K562 (cell line): ENCODE measurements around the gene SLC45A3. TPM values are rescaled to one million over a fixed set of nuclear protein-coding genes. Genes with fewer than 3 reads are reported as not detected.

Source experiments
- ATAC-seq: fragments of 200-7000 bp; cut with Tn5 transposase; 3 replicates; pipeline ENCODE4 v1.9.1; 2020; ENCODE audit warnings: moderate library complexity
- BruUV-seq: library from RNA; stranded (reverse); fragments of 400-500 nt; replicated peaks from 2 replicates; lab custom pipeline; 2021; lab: Mats Ljungman, UMichigan
- CTCF ChIA-PET: fragments of 300-600 bp; formaldehyde crosslinking; extraction: SDS; loops from one replicate; lab custom pipeline; 2021; ENCODE audit warnings: low intra/inter-chr PET ratio; lab: Yijun Ruan, JAX
- POLR2A ChIA-PET: fragments of 300-600, 350-650 bp; sonication (Branson Sonifier 250); formaldehyde crosslinking; extraction: SDS; loops from one replicate; lab custom pipeline; 2021; ENCODE audit warnings: antibody characterized with exemption, inconsistent platforms; lab: Yijun Ruan, JAX
- DNase-seq, 4 experiments: peaks; one replicate each; pipeline versions ENCODE4 v3.0.0 to v3.0.0-alpha.2; 2011 to 2018; ENCODE audit warnings: low spot score in 3 of 4, mixed read lengths in 3 of 4; ENCODE audit errors: extremely low read depth in 1 of 4
- FAIRE-seq: peaks from 2 replicates; lab custom pipeline; 2011; peaks lifted over from hg19 to GRCh38; lab: Jason Lieb, UNC
- H2AFZ ChIP-seq: 2 replicates; pipeline ENCODE4 v1.6.0; 2011; ENCODE audit warnings: low read depth, low read length, control low read depth, inconsistent platforms
- H3K27ac ChIP-seq: fragments of 200-600 bp; 3 replicates; pipeline ENCODE4 v1.8.0; 2011; ENCODE audit warnings: low read depth, mild to moderate bottlenecking, control low read depth, inconsistent platforms, low read length, moderate library complexity, mixed read lengths; ENCODE audit errors: extremely low read depth
- H3K27me3 ChIP-seq, 2 experiments: fragments of 300-600 bp in 1 of 2; 2 replicates in 1 of 2; 3 replicates in 1 of 2; pipeline versions ENCODE4 v1.6.0 to v1.8.0; 2011; ENCODE audit warnings: inconsistent platforms in 2 of 2, low read length in 2 of 2, mild to moderate bottlenecking in 1 of 2, mixed read lengths in 1 of 2, moderate library complexity in 1 of 2; ENCODE audit not compliant: control insufficient read depth in 2 of 2, insufficient read depth in 2 of 2
- H3K36me3 ChIP-seq: fragments of 300-600 bp; 3 replicates; pipeline ENCODE4 v1.8.0; 2011; ENCODE audit warnings: mild to moderate bottlenecking, low read length, inconsistent platforms; ENCODE audit not compliant: control insufficient read depth, insufficient read depth
- H3K4me1 ChIP-seq, 2 experiments: fragments of 200-600 bp in 1 of 2; replicated peaks in 1 of 2; 2 replicates in 1 of 2; 3 replicates in 1 of 2; pipeline versions ENCODE4 v1.5.1 to v1.8.0; 2011; ENCODE audit warnings: inconsistent platforms in 2 of 2, low read length in 2 of 2, mild to moderate bottlenecking in 1 of 2, mixed read lengths in 1 of 2, moderate library complexity in 1 of 2; ENCODE audit not compliant: control insufficient read depth in 2 of 2, insufficient read depth in 2 of 2
- H3K4me2 ChIP-seq: 2 replicates; pipeline ENCODE4 v1.6.1; 2011; ENCODE audit warnings: low read length, control low read depth, inconsistent platforms, mixed read lengths; ENCODE audit not compliant: insufficient read depth
- H3K4me3 ChIP-seq: fragments of 200-600 bp; sonication (generic), shearing (Covaris generic); 2 replicates; pipeline ENCODE4 v1.5.1; 2016; ENCODE audit warnings: control low read depth, inconsistent platforms
- H3K79me2 ChIP-seq: fragments of 200-600 bp; 3 replicates; pipeline ENCODE4 v1.8.0; 2011; ENCODE audit warnings: low read length, inconsistent platforms; ENCODE audit not compliant: control insufficient read depth, insufficient read depth
- H3K9ac ChIP-seq, 2 experiments: 2 replicates each; pipeline versions ENCODE4 v1.6.0 to v1.6.1; 2011; ENCODE audit warnings: low read depth in 2 of 2, low read length in 2 of 2, control low read depth in 1 of 2, inconsistent platforms in 1 of 2, mild to moderate bottlenecking in 1 of 2, mixed read lengths in 1 of 2; ENCODE audit not compliant: insufficient read depth in 1 of 2
- H3K9me1 ChIP-seq: one replicate; pipeline ENCODE4 v1.6.0; 2011; ENCODE audit warnings: inconsistent platforms, mild to moderate bottlenecking, low read length, moderate library complexity; ENCODE audit not compliant: control insufficient read depth, insufficient read depth
- H3K9me3 ChIP-seq: replicated peaks from 2 replicates; pipeline ENCODE4 v1.5.1; 2011; ENCODE audit warnings: low read depth, low read length, inconsistent platforms; ENCODE audit not compliant: control insufficient read depth, insufficient read depth
- H4K20me1 ChIP-seq: replicated peaks from 2 replicates; pipeline ENCODE4 v1.6.1; 2011; ENCODE audit warnings: low read length, inconsistent platforms, mixed read lengths; ENCODE audit not compliant: control insufficient read depth, insufficient read depth
- ARID2 ChIP-seq: fragments of 450-650 bp; IDR thresholded peaks from 2 replicates; pipeline ENCODE4 v1.6.1; 2017; ENCODE audit warnings: antibody characterized with exemption, mild to moderate bottlenecking
- HMG20A ChIP-seq: fragments of 450-650 bp; formaldehyde crosslinking; conservative IDR thresholded peaks from 2 replicates; pipeline ENCODE4 v1.4.0; 2020; ENCODE audit warnings: mild to moderate bottlenecking, mixed read lengths
- POLR2AphosphoS2 ChIP-seq: IDR thresholded peaks from 2 replicates; pipeline ENCODE4 v1.6.1; 2012; ENCODE audit warnings: low read length, improper control_type of control experiment
- SIN3A ChIP-seq, 2 experiments: fragments of 150-350 bp in 1 of 2; IDR thresholded peaks; 2 replicates each; pipeline ENCODE4 v1.6.1; 2011 to 2016; ENCODE audit warnings: borderline replicate concordance in 2 of 2, low read depth in 2 of 2, low read length in 2 of 2, mild to moderate bottlenecking in 2 of 2, moderate library complexity in 2 of 2; ENCODE audit not compliant: control insufficient read depth in 1 of 2
- TEAD1 ChIP-seq, 2 experiments: fragments of 450-650 bp in 1 of 2; sonication (generic) in 1 of 2; formaldehyde crosslinking; IDR thresholded peaks; 2 replicates each; pipeline versions ENCODE4 v1.4.0 to v1.8.0; 2020 to 2022; ENCODE audit warnings: mild to moderate bottlenecking in 2 of 2, missing genetic modification reagents in 1 of 2
- U2AF1 ChIP-seq: fragments of 200-400 bp; formaldehyde crosslinking; optimal IDR thresholded peaks from 2 replicates; pipeline ENCODE3; 2017; ENCODE audit warnings: mild to moderate bottlenecking, low read depth, low read length, moderate library complexity
- ZNF584 ChIP-seq: fragments of 200-800 bp; sonication (Bioruptor generic); IDR thresholded peaks from 2 replicates; pipeline ENCODE4 v1.6.1; 2016; ENCODE audit warnings: low read depth, mild to moderate bottlenecking, missing genetic modification characterization, missing compliant biosample characterization
- WGBS: fragments of 100-300 bp; shearing (Covaris generic); methylation state at CpG from one replicate; pipeline ENCODE4 v1.1.6; 2016; ENCODE audit warnings: low coverage, mixed read lengths; ENCODE audit not compliant: insufficient coverage; ENCODE audit errors: missing lambda C conversion rate; 5-methylcytosine and 5-hydroxymethylcytosine counted together
- in situ Hi-C: fragments of 300-500 bp; cut with MboI; formaldehyde crosslinking; loops from 4 replicates; pipeline ENCODE4 v1.15.0; 2018; ENCODE audit warnings: inconsistent platforms, mixed read lengths
- intact Hi-C: fragments of 100-400 bp; cut with micrococcal nuclease; formaldehyde crosslinking; loops from 2 replicates; pipeline ENCODE4 v1.14.2; 2022
- polyA plus RNA-seq, 8 experiments: library from polyadenylated mRNA; depleted of rRNA in 4 of 8; stranded (reverse) in 5 of 8; unstranded in 3 of 8; fragments of >200 nt; fragmentation: Nextera tagmentation in 2 of 8; fragmentation: Illumina TruSeq in 1 of 8; extraction: Ambion mirVana in 2 of 8; extraction: Trizol in 1 of 8; gene quantifications; 2 replicates each; pipeline versions ENCODE4 v1.2.1 to v1.2.3, GENCODE V29; 2011 to 2014; ENCODE audit warnings: inconsistent platforms in 1 of 8, missing spikeins in 1 of 8
- total RNA-seq, 7 experiments: library from RNA; depleted of rRNA in 6 of 7; stranded (reverse); fragments of >200 nt in 6 of 7; fragmentation: Illumina TruSeq in 2 of 7; extraction: Trizol in 2 of 7; gene quantifications; 2 replicates each; pipeline versions ENCODE4 v1.2.1 to v1.2.3, GENCODE V29; 2011 to 2021; ENCODE audit warnings: low replicate concordance in 1 of 7

Gene SLC45A3
- total and polyA plus RNA-seq, 9 of the 15 experiments (the other 6 are each of a cell fraction or from before 2014, with no cell fraction given) = 0.06 to 3.3 (median 1.3) TPM

GRCh38 chr1:205626216-205626615 lies 54.1 kb downstream of the SLC45A3 start:
- no peaks in the 10 kb centered on the region for H4K20me1 ChIP-seq
- ChIA-PET CTCF (no interaction called here), POLR2A (no interaction called here)
- H3K27me3 ChIP-seq = no peaks in the 10 kb centered on the region
- in situ Hi-C loops = no loop called here
- H2AFZ ChIP-seq = no peak overlapping the region
- no peak overlapping the region for H3K4me3 ChIP-seq
- no peak overlapping the region for H3K9ac ChIP-seq
- intact Hi-C loops = no loop called here
- no TSS peak for BruUV-seq
- no peaks in the 10 kb centered on the region for H3K9me1 ChIP-seq
- peaks cover 81% of the 10 kb centered on the region for H3K79me2 ChIP-seq
- TF ChIP-seq ARID2 (no peak), SIN3A (IDR thresholded peaks at IDR 0.05; ENCODE audit: borderline replicate concordance in 2 of 2, control insufficient read depth in 1 of 2, low read depth in 2 of 2, low read length in 2 of 2) (no peak), U2AF1 (no peak), TEAD1 (CRISPR knock-in tag; IDR thresholded peaks at IDR 0.05) (no peak), HMG20A (no peak), ZNF584 (CRISPR knock-in tag) (no peak), POLR2AphosphoS2 (no peak)
- H3K27ac ChIP-seq = no peak overlapping the region
- no peak for DNase-seq
- no peaks in the 10 kb centered on the region for H3K9me3 ChIP-seq
- no peak overlapping the region for H3K4me2 ChIP-seq
- no peak for FAIRE-seq
- ATAC-seq = no peak
- 90% methylated on average over 3 of the region's 3 CpGs for WGBS
- H3K4me1 ChIP-seq = peaks cover 6 to 9% of the 10 kb centered on the region in 2 experiments; a peak in 4 of 5 replicates
- H3K36me3 ChIP-seq = peaks cover 55% of the 10 kb centered on the region; the same call in 2 of the 3 replicates
